Ascending aorta (tissue), 2 donors: ENCODE measurements around the gene KIFC3. TPM values are rescaled to one million over a fixed set of nuclear protein-coding genes. Genes with fewer than 3 reads are reported as not detected.

Experiments
- DNase-seq, 2 donors: peaks; one replicate each; pipeline ENCODE4 v3.0.0-alpha.2; 2019; ENCODE audit warnings: low spot score in 2 of 2
- H3K27ac ChIP-seq, 2 donors: fragments of 200-600 bp; sonication (generic); one replicate each; pipeline ENCODE4 v1.5.1; 2016 to 2017; ENCODE audit warnings: mild to moderate bottlenecking in 1 of 2
- H3K27me3 ChIP-seq: fragments of 200-600 bp; sonication (generic); one replicate; pipeline ENCODE4 v1.5.1; 2017
- H3K36me3 ChIP-seq, 2 donors: fragments of 200-600 bp; sonication (generic); one replicate each; pipeline ENCODE4 v1.5.1; 2016
- H3K4me1 ChIP-seq, 2 donors: fragments of 200-600 bp; sonication (generic); one replicate each; pipeline ENCODE4 v1.5.1; 2016 to 2017; ENCODE audit warnings: mild to moderate bottlenecking in 1 of 2
- H3K4me3 ChIP-seq, 2 donors: fragments of 200-600 bp; sonication (generic); one replicate each; pipeline ENCODE4 v1.5.1; 2016 to 2017; ENCODE audit warnings: mild to moderate bottlenecking in 1 of 2
- H3K9me3 ChIP-seq, 2 donors: fragments of 200-600 bp; sonication (generic); one replicate each; pipeline ENCODE4 v1.5.1; 2016
- CTCF ChIP-seq, 3 experiments: fragments of 200-600 bp in 2 of 3; fragments of 450-650 bp in 1 of 3; sonication (generic) in 2 of 3; IDR thresholded peaks; one replicate each; pipeline ENCODE4 v1.5.1; 2016 to 2019; ENCODE audit warnings: antibody characterized with exemption in 3 of 3, mild to moderate bottlenecking in 1 of 3, moderate library complexity in 1 of 3
- intact Hi-C: fragments of 100-400 bp; cut with DNase I; formaldehyde crosslinking; loops from one replicate; pipeline ENCODE4 v1.15.1; 2023
- total RNA-seq: library from RNA; depleted of rRNA; stranded (reverse); fragments of >200 nt; gene quantifications from one replicate; pipeline ENCODE4 v1.1.0, GENCODE V29; 2016

KIFC3 gene
- total RNA-seq, 1 donor from 2014 or later = 54.9 TPM

GRCh38 chr16:57771141-57771785 lies 31.0 kb downstream of the KIFC3 start:
- DNase-seq = no peak
- peaks cover 37 to 64% of the 10 kb centered on the region in 2 donors for H3K36me3 ChIP-seq

GRCh38 chr16:57770361-57770760 lies 31.9 kb downstream of the KIFC3 start:
- H3K27ac ChIP-seq = no peak overlapping the region
- no peak for TF ChIP-seq CTCF (IDR thresholded peaks at IDR 0.05)
- no peaks in the 10 kb centered on the region for H3K27me3 ChIP-seq
- intact Hi-C loops = no loop called here
- H3K9me3 ChIP-seq = no peaks in the 10 kb centered on the region
- no peak overlapping the region for H3K4me3 ChIP-seq
- no peak for DNase-seq
- no peaks in the 10 kb centered on the region for H3K4me1 ChIP-seq
- H3K36me3 ChIP-seq = peaks cover 29 to 70% of the 10 kb centered on the region in 2 donors

More at GRCh38 chr16:57771141-57771785, 31.0 kb downstream of the KIFC3 start:
- Histone ChIP-seq H3K27ac (no peak overlapping the region), H3K9me3 (no peaks in the 10 kb centered on the region), H3K27me3 (no peaks in the 10 kb centered on the region), H3K4me1 (no peaks in the 10 kb centered on the region), H3K4me3 (no peak overlapping the region)
- intact Hi-C loops = no loop called here
- TF ChIP-seq CTCF (IDR thresholded peaks at IDR 0.05) = no peak

- Histone ChIP-seq H3K9me3 (no peaks in the 10 kb centered on the region), H3K36me3 (peaks cover 26 to 69% of the 10 kb centered on the region in 2 donors)
- intact Hi-C loops = no loop called here
These were observed 32.6 kb downstream of the KIFC3 start for GRCh38 chr16:57769541-57770145.

GRCh38 chr16:57766714-57767348 lies 35.5 kb downstream of the KIFC3 start:
- Histone ChIP-seq H3K4me1 (peaks cover 0 to 2% of the 10 kb centered on the region in 2 donors), H3K4me3 (no peak overlapping the region), H3K9me3 (no peaks in the 10 kb centered on the region), H3K36me3 (peaks cover 26 to 59% of the 10 kb centered on the region in 2 donors), H3K27ac (no peak overlapping the region), H3K27me3 (no peaks in the 10 kb centered on the region)
- intact Hi-C loops = no loop called here
- DNase-seq = no peak
- TF ChIP-seq CTCF (IDR thresholded peaks at IDR 0.05) = no peak

More at GRCh38 chr16:57769541-57770145, 32.6 kb downstream of the KIFC3 start:
- TF ChIP-seq CTCF (IDR thresholded peaks at IDR 0.05) = no peak
- H3K27me3 ChIP-seq = no peaks in the 10 kb centered on the region
- H3K27ac ChIP-seq = no peak overlapping the region
- H3K4me1 ChIP-seq = no peaks in the 10 kb centered on the region
- no peak for DNase-seq
- no peak overlapping the region for H3K4me3 ChIP-seq

- no peak for DNase-seq
- H3K4me1 ChIP-seq = peaks cover 0 to 2% of the 10 kb centered on the region in 2 donors
- no peak overlapping the region for H3K27ac ChIP-seq
- H3K4me3 ChIP-seq = no peak overlapping the region
- H3K27me3 ChIP-seq = no peaks in the 10 kb centered on the region
- H3K9me3 ChIP-seq = no peaks in the 10 kb centered on the region
- no peak for TF ChIP-seq CTCF (IDR thresholded peaks at IDR 0.05)
- intact Hi-C loops = no loop called here
- peaks cover 26 to 55% of the 10 kb centered on the region in 2 donors for H3K36me3 ChIP-seq
These were observed 37.0 kb downstream of the KIFC3 start for GRCh38 chr16:57765160-57765728.
